ENCODE results near the gene PRR23E. TPM values are rescaled to one million over a fixed set of nuclear protein-coding genes. Genes with fewer than 3 reads are reported as not detected.

The PRR23E gene
- total RNA-seq, 1 experiment from 2014 or later: not detected

DNA sequence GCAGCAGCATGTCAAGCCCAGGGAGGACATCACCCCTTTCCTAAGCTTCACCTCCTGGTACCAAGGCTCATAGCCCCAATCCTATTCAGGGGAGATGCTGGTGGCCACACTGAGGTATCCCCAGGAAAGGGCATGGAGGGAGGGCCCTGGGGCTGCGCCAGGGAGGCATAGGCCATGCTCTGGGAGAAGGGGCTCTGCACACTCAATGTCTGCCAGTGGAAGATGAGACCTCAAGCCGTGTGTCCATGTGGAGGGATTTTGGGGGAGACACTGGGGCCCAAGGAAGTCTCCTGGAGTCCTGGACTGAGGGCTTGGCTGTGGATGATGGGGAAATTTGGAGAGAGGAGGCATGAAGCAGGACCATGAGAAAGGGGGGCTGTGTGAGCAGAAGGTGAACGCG is 21.2 kb upstream of the PRR23E start:
- Histone ChIP-seq H3K36me3 (ENCODE audit: control insufficient read depth, insufficient read depth, low read length) (no peaks in the 10 kb centered on the region), H3K4me1 (ENCODE audit: control insufficient read depth, insufficient read depth, low read length) (no peaks in the 10 kb centered on the region), H3K9me3 (ENCODE audit: control insufficient read depth, insufficient read depth, low read depth, low read length) (no peaks in the 10 kb centered on the region), H3K27me3 (ENCODE audit: control insufficient read depth, insufficient read depth, low read length) (peaks cover 18% of the 10 kb centered on the region), H3K27ac (ENCODE audit: low read length) (no peak overlapping the region), H3K4me3 (ENCODE audit: low read depth in 2 of 2, low read length in 2 of 2) (no peak overlapping the region)
- DNase-seq (ENCODE audit: low read depth, low spot score) (no peak), ATAC-seq (no peak)
- CTCF ChIA-PET: no interaction called here
- intact Hi-C loops (cut with micrococcal nuclease; ENCODE audit: unreplicated experiment): no loop called here
- in situ Hi-C loops (cut with HindIII; ENCODE audit: low pct_unique_long_range_greater_than_20kb, low sequenced_read_pairs): no loop called here
- TF ChIP-seq POLR2AphosphoS5 (IDR thresholded peaks at IDR 0.05; ENCODE audit: low read depth, low read length) (no peak), TCF7L2 (IDR thresholded peaks at IDR 0.05; ENCODE audit: low read depth, low read length) (no peak), SIN3A (IDR thresholded peaks at IDR 0.05; ENCODE audit: borderline replicate concordance, insufficient read depth, low read depth, low read length) (no peak)
- TF ChIP-seq, protein P1, sequence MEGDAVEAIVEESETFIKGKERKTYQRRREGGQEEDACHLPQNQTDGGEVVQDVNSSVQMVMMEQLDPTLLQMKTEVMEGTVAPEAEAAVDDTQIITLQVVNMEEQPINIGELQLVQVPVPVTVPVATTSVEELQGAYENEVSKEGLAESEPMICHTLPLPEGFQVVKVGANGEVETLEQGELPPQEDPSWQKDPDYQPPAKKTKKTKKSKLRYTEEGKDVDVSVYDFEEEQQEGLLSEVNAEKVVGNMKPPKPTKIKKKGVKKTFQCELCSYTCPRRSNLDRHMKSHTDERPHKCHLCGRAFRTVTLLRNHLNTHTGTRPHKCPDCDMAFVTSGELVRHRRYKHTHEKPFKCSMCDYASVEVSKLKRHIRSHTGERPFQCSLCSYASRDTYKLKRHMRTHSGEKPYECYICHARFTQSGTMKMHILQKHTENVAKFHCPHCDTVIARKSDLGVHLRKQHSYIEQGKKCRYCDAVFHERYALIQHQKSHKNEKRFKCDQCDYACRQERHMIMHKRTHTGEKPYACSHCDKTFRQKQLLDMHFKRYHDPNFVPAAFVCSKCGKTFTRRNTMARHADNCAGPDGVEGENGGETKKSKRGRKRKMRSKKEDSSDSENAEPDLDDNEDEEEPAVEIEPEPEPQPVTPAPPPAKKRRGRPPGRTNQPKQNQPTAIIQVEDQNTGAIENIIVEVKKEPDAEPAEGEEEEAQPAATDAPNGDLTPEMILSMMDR (IDR thresholded peaks at IDR 0.05): no peak
- TF ChIP-seq, protein P2, sequence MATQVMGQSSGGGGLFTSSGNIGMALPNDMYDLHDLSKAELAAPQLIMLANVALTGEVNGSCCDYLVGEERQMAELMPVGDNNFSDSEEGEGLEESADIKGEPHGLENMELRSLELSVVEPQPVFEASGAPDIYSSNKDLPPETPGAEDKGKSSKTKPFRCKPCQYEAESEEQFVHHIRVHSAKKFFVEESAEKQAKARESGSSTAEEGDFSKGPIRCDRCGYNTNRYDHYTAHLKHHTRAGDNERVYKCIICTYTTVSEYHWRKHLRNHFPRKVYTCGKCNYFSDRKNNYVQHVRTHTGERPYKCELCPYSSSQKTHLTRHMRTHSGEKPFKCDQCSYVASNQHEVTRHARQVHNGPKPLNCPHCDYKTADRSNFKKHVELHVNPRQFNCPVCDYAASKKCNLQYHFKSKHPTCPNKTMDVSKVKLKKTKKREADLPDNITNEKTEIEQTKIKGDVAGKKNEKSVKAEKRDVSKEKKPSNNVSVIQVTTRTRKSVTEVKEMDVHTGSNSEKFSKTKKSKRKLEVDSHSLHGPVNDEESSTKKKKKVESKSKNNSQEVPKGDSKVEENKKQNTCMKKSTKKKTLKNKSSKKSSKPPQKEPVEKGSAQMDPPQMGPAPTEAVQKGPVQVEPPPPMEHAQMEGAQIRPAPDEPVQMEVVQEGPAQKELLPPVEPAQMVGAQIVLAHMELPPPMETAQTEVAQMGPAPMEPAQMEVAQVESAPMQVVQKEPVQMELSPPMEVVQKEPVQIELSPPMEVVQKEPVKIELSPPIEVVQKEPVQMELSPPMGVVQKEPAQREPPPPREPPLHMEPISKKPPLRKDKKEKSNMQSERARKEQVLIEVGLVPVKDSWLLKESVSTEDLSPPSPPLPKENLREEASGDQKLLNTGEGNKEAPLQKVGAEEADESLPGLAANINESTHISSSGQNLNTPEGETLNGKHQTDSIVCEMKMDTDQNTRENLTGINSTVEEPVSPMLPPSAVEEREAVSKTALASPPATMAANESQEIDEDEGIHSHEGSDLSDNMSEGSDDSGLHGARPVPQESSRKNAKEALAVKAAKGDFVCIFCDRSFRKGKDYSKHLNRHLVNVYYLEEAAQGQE (IDR thresholded peaks at IDR 0.05; ENCODE audit: insufficient read depth in 1 of 2, low read depth in 2 of 2, low read length in 1 of 2): no peak
- POLR2A ChIA-PET: no interaction called here
- no TSS peak for BruUV-seq (replicated peaks)

- BruUV-seq (replicated peaks): no TSS peak
- POLR2A ChIA-PET: no interaction called here
- intact Hi-C loops (cut with micrococcal nuclease; ENCODE audit: unreplicated experiment) (no loop called here), in situ Hi-C loops (cut with HindIII; ENCODE audit: low pct_unique_long_range_greater_than_20kb, low sequenced_read_pairs) (no loop called here)
- Histone ChIP-seq H3K36me3 (ENCODE audit: control insufficient read depth, insufficient read depth, low read length) (no peaks in the 10 kb centered on the region), H3K9me3 (ENCODE audit: control insufficient read depth, insufficient read depth, low read depth, low read length) (no peaks in the 10 kb centered on the region), H3K27ac (ENCODE audit: low read length) (no peak overlapping the region), H3K27me3 (ENCODE audit: control insufficient read depth, insufficient read depth, low read length) (peaks cover 16% of the 10 kb centered on the region), H3K4me3 (ENCODE audit: low read depth in 2 of 2, low read length in 2 of 2) (no peak overlapping the region), H3K4me1 (ENCODE audit: control insufficient read depth, insufficient read depth, low read length) (no peaks in the 10 kb centered on the region)
- CTCF ChIA-PET: no interaction called here
- TF ChIP-seq TCF7L2 (IDR thresholded peaks at IDR 0.05; ENCODE audit: low read depth, low read length): no peak
- TF ChIP-seq, protein P1 (IDR thresholded peaks at IDR 0.05): no peak
- no peak for TF ChIP-seq POLR2AphosphoS5 (IDR thresholded peaks at IDR 0.05; ENCODE audit: low read depth, low read length)
- TF ChIP-seq, protein P2 (IDR thresholded peaks at IDR 0.05; ENCODE audit: insufficient read depth in 1 of 2, low read depth in 2 of 2, low read length in 1 of 2): no peak
- no peak for TF ChIP-seq SIN3A (IDR thresholded peaks at IDR 0.05; ENCODE audit: borderline replicate concordance, insufficient read depth, low read depth, low read length)
- ATAC-seq: no peak
- no peak for DNase-seq (ENCODE audit: low read depth, low spot score)
These were observed 20.7 kb upstream of the PRR23E start for GRCh38 chr3:127172211-127172610.

Measured in Panc1 (cell line).